Measurements from ENCODE around the gene SP100.

DNA sequence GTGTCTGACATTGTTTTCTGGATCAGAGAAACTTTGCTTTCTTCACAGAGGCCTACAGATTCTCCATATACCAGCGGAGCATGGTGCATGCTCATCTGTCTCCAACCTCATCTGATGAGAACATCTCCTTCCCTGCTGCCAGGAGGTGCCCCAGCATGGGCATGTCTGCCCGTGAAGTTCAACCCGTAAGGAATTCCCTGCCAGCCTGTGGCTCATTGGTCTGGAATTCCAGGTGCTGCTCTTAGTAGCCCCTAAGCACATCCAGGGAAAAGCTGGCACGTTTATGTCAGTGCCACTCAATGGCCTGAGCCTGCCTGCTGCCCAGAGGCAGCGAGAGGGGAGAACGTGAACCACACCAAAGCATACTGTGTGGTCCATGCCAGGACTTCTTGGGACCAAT, 1.7 kb upstream of the SP100 start:
- no peak for TF ChIP-seq POLR2A (IDR thresholded peaks at IDR 0.05)
- TF ChIP-seq, protein P1, sequence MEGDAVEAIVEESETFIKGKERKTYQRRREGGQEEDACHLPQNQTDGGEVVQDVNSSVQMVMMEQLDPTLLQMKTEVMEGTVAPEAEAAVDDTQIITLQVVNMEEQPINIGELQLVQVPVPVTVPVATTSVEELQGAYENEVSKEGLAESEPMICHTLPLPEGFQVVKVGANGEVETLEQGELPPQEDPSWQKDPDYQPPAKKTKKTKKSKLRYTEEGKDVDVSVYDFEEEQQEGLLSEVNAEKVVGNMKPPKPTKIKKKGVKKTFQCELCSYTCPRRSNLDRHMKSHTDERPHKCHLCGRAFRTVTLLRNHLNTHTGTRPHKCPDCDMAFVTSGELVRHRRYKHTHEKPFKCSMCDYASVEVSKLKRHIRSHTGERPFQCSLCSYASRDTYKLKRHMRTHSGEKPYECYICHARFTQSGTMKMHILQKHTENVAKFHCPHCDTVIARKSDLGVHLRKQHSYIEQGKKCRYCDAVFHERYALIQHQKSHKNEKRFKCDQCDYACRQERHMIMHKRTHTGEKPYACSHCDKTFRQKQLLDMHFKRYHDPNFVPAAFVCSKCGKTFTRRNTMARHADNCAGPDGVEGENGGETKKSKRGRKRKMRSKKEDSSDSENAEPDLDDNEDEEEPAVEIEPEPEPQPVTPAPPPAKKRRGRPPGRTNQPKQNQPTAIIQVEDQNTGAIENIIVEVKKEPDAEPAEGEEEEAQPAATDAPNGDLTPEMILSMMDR (IDR thresholded peaks at IDR 0.05) = no peak

All from uterus (tissue), 2 donors.